Hepatocyte (in vitro differentiated cells): Measurements from ENCODE around the gene GORAB.

Experiments used
- CTCF ChIP-seq: fragments of 200-600 bp; sonication (generic); IDR thresholded peaks from 2 replicates; pipeline ENCODE4 v1.5.1; 2016; ENCODE audit warnings: antibody characterized with exemption, mild to moderate bottlenecking; ENCODE audit not compliant: poor library complexity
- EZH2 ChIP-seq: fragments of 200-600 bp; sonication (generic); IDR thresholded peaks from 2 replicates; pipeline ENCODE4 v1.6.1; 2016; ENCODE audit warnings: antibody characterized with exemption, mild to moderate bottlenecking, borderline replicate concordance

DNA sequence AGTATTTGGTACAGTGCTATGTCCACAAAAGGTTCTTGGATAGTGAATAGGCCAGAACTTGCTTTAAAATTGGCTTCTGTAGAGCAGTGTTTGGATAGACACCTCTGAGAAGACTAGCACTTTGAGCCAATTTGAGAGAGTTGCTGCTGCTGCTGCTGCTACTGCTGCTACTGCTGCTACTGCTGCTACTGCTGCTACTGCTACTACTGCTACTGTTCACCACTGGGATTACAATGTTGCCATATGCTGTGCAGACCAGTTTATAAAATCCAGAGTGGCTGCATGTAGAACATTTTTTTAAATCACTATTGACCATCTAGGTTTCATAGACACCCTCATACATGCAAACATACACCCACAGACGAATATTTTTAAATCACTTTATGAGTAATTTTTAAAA is 15.3 kb downstream of the GORAB start:
- TF ChIP-seq CTCF, result no peak
- no peak for TF ChIP-seq EZH2
